Measurements from ENCODE around the gene ADIPOR2. TPM values are rescaled to one million over a fixed set of nuclear protein-coding genes. Genes with fewer than 3 reads are reported as not detected.
A peak's percentile ranks its signal among the peaks of the same experiment; 100 is the strongest.

The ADIPOR2 gene
- polyA plus RNA-seq, 2 of the 4 experiments (the other 2 are of a cell fraction) = 60.4 to 65.4 TPM

DNA sequence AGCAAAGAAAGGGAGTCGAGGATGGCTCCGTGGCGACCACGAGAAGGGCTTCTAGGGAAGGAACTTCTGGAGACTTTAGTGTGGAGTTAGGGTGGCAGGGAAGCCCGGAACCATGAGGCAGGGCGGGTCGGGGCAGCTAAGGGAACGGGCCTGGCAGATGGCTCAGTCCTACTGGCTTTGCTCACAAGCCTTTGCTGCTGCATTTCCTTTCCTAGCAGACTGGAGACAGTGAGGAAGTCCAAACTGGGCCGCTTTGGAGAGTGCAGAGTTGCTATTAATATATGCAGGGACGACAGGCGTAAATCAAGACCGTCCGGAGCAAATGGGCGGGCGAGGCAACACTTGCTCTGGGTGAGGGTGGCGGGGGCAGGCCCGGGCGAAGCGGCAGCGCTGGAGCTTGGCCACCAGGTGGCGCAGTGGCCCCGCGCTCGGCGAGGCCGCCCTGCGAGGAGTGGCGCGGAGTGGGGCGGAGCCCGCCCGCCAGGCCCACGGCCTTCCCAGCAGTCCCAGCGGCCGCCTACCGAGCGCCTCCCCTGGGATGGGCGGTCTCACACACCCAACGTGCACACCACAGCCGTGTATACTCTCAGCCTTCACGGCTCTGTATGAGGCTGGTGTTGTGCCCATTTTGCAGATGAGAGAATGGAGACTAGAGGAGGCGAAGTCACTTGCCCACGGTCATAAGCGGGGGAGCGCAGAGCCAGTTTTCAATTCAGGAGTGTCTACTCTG lies 105.1 kb downstream of the ADIPOR2 start:
- ChIA-PET CTCF (interaction anchor here (0.6 to 14.6 kb wide), 41 partner anchors 8 to 1688 kb away, joined by 3 to 483 read pairs (median 3); partner anchors contain the start of gene CACNA2D4), POLR2A (interaction anchor here (0.9 kb wide), 1 partner anchor 144 kb away, joined by 7 read pairs; no protein-coding TSS in a partner anchor)
- Histone ChIP-seq H3K4me3 (peak overlapping the region; percentile 54), H3K9me3 (no peaks in the 10 kb centered on the region), H3K4me1 (peaks cover 10% of the 10 kb centered on the region), H3K27ac (peak overlapping the region; percentile 78 to 85), H3K4me2 (peak overlapping the region; percentile 98)
- FAIRE-seq (peak; percentile 32), ATAC-seq (peak; percentile 95 to 98), DNase-seq (ENCODE audit: low read depth in 1 of 2, low spot score in 1 of 2) (peak; percentile 85 to 90)
- 5% methylated on average over 42 of the region's 45 CpGs for WGBS (ENCODE audit: missing lambda C conversion rate)
- TF ChIP-seq MAX (IDR thresholded peaks at IDR 0.05) (peak; percentile 95), PHF8 (IDR thresholded peaks at IDR 0.05; ENCODE audit: borderline replicate concordance, low read depth) (no peak), ZC3H11A (IDR thresholded peaks at IDR 0.05) (no peak), NPAS2 (CRISPR knock-in tag; IDR thresholded peaks at IDR 0.05; ENCODE audit: borderline replicate concordance) (no peak), HOXB13 (CRISPR knock-in tag; IDR thresholded peaks at IDR 0.05; ENCODE audit: low read depth) (no peak), JUNB (IDR thresholded peaks at IDR 0.05) (no peak), NFE2L2 (conservative IDR thresholded peaks at IDR 0.05; ENCODE audit: low read length) (no peak), EHMT2 (IDR thresholded peaks at IDR 0.05; ENCODE audit: low read depth) (no peak), EHF (CRISPR knock-in tag; IDR thresholded peaks at IDR 0.05) (no peak), HES2 (IDR thresholded peaks at IDR 0.05) (no peak), FOXS1 (CRISPR knock-in tag; IDR thresholded peaks at IDR 0.05) (no peak), JUN (IDR thresholded peaks at IDR 0.05) (peak in 1 of 2 experiments; percentile 46; a peak in 1 of 5 replicates), RFX5 (IDR thresholded peaks at IDR 0.05) (no peak), EP300 (IDR thresholded peaks at IDR 0.05) (no peak), POLR2AphosphoS2 (conservative IDR thresholded peaks at IDR 0.05; ENCODE audit: low read length) (no peak), RARB (CRISPR knock-in tag; IDR thresholded peaks at IDR 0.05) (no peak), HEYL (CRISPR knock-in tag; IDR thresholded peaks at IDR 0.05) (no peak), NR3C1 (IDR thresholded peaks at IDR 0.05) (no peak), BHLHE40 (IDR thresholded peaks at IDR 0.05; ENCODE audit: low read depth, low read length) (no peak), RCOR1 (IDR thresholded peaks at IDR 0.05; ENCODE audit: low read depth, low read length) (no peak), HOXB5 (CRISPR knock-in tag; IDR thresholded peaks at IDR 0.05) (no peak), CEBPB (IDR thresholded peaks at IDR 0.05) (no peak), MYC (IDR thresholded peaks at IDR 0.05; ENCODE audit: borderline replicate concordance, low read length) (peak; percentile 56), ESRRA (IDR thresholded peaks at IDR 0.05; ENCODE audit: borderline replicate concordance, low read length) (no peak), HOXA7 (CRISPR knock-in tag; IDR thresholded peaks at IDR 0.05) (no peak), MAZ (IDR thresholded peaks at IDR 0.05; ENCODE audit: borderline replicate concordance, low read depth, low read length) (no peak), ELK1 (IDR thresholded peaks at IDR 0.05; ENCODE audit: low read depth, low read length) (no peak), ZSCAN20 (CRISPR knock-in tag; IDR thresholded peaks at IDR 0.05) (no peak), GATA3 (IDR thresholded peaks at IDR 0.05; ENCODE audit: borderline replicate concordance) (no peak), TP53 (CRISPR knock-in tag; IDR thresholded peaks at IDR 0.05) (no peak), BCL3 (IDR thresholded peaks at IDR 0.05) (peak; percentile 59; the same call in 1 of the 3 replicates), RAD21 (conservative IDR thresholded peaks at IDR 0.05 in 1 of 2, IDR thresholded peaks at IDR 0.05 in 1 of 2) (peak; percentile 90 to 99), KDM1A (IDR thresholded peaks at IDR 0.05; ENCODE audit: low read depth) (peak; percentile 62; the same call in 1 of the 2 replicates), ZNF302 (CRISPR knock-in tag; IDR thresholded peaks at IDR 0.05) (no peak), CHD2 (IDR thresholded peaks at IDR 0.05; ENCODE audit: low read length, partially characterized antibody) (no peak), CBX8 (IDR thresholded peaks at IDR 0.05) (no peak), ZFP36 (IDR thresholded peaks at IDR 0.05; ENCODE audit: borderline replicate concordance, partially characterized antibody) (no peak), CBX2 (IDR thresholded peaks at IDR 0.05; ENCODE audit: borderline replicate concordance, low read depth) (no peak)
